ENCODE data around the gene NACC2. TPM values are rescaled to one million over a fixed set of nuclear protein-coding genes. Genes with fewer than 3 reads are reported as not detected.

The NACC2 gene
- total and polyA plus RNA-seq, 2 experiments from 2014 or later, result 11.0 to 13.0 TPM

GRCh38 chr9:135963338-135963737 lies 131.8 kb downstream of the NACC2 start:
- Histone ChIP-seq H3K27me3 (no peaks in the 10 kb centered on the region), H4K20me1 (ENCODE audit: insufficient read depth, poor library complexity, severe bottlenecking) (peaks cover 7% of the 10 kb centered on the region), H3K79me2 (peaks cover 25% of the 10 kb centered on the region), H3K9me2 (replicated peaks; ENCODE audit: insufficient read depth) (no peaks in the 10 kb centered on the region), H3K27ac (no peak overlapping the region), H3K9me3 (ENCODE audit: low read depth) (no peaks in the 10 kb centered on the region), H3K4me2 (no peak overlapping the region), H3K36me3 (replicated peaks; ENCODE audit: insufficient read depth, low read depth) (no peaks in the 10 kb centered on the region), H3K4me3 (no peak overlapping the region), H3K4me1 (ENCODE audit: insufficient read depth) (peaks cover 15% of the 10 kb centered on the region), H2AFZ (no peak overlapping the region)
- DNase-seq (ENCODE audit: low spot score), result no peak
- TF ChIP-seq CTCF (IDR thresholded peaks at IDR 0.05; ENCODE audit: poor library complexity), result no peak
- no peak for TF ChIP-seq EZH2 (IDR thresholded peaks at IDR 0.05; ENCODE audit: borderline replicate concordance)
- TF ChIP-seq EZH2phosphoT487 (IDR thresholded peaks at IDR 0.05; ENCODE audit: low read depth, severe bottlenecking, unreplicated experiment), result no peak
- WGBS (ENCODE audit: low lambda C conversion rate, missing lambda C conversion rate), result 91% methylated on average over 8 of the region's 8 CpGs

GRCh38 chr9:135962696-135963307 lies 132.3 kb downstream of the NACC2 start:
- H3K4me2 ChIP-seq, result no peak overlapping the region

GRCh38 chr9:135961811-135962695 lies 133.0 kb downstream of the NACC2 start:
- Histone ChIP-seq H3K9me3 (ENCODE audit: low read depth) (no peaks in the 10 kb centered on the region), H3K27ac (no peak overlapping the region), H3K36me3 (replicated peaks; ENCODE audit: insufficient read depth, low read depth) (no peaks in the 10 kb centered on the region), H4K20me1 (ENCODE audit: insufficient read depth, poor library complexity, severe bottlenecking) (peaks cover 7% of the 10 kb centered on the region), H3K4me3 (no peak overlapping the region), H3K9me2 (replicated peaks; ENCODE audit: insufficient read depth) (no peaks in the 10 kb centered on the region), H3K79me2 (peaks cover 38% of the 10 kb centered on the region), H2AFZ (peak overlapping the region; percentile 26), H3K4me2 (peak overlapping the region; percentile 72), H3K27me3 (no peaks in the 10 kb centered on the region), H3K4me1 (ENCODE audit: insufficient read depth) (peaks cover 13% of the 10 kb centered on the region)
- WGBS (ENCODE audit: low lambda C conversion rate, missing lambda C conversion rate), result 54% methylated on average over 15 of the region's 15 CpGs
- TF ChIP-seq EZH2phosphoT487 (IDR thresholded peaks at IDR 0.05; ENCODE audit: low read depth, severe bottlenecking, unreplicated experiment), result no peak
- no peak for TF ChIP-seq CTCF (IDR thresholded peaks at IDR 0.05; ENCODE audit: poor library complexity)
- no peak for TF ChIP-seq EZH2 (IDR thresholded peaks at IDR 0.05; ENCODE audit: borderline replicate concordance)
- no peak for DNase-seq (ENCODE audit: low spot score)

More at GRCh38 chr9:135962696-135963307, 132.3 kb downstream of the NACC2 start:
- Histone ChIP-seq H3K9me3 (ENCODE audit: low read depth) (no peaks in the 10 kb centered on the region), H3K27me3 (no peaks in the 10 kb centered on the region), H3K36me3 (replicated peaks; ENCODE audit: insufficient read depth, low read depth) (no peaks in the 10 kb centered on the region), H3K79me2 (peaks cover 30% of the 10 kb centered on the region), H3K9me2 (replicated peaks; ENCODE audit: insufficient read depth) (no peaks in the 10 kb centered on the region), H3K4me1 (ENCODE audit: insufficient read depth) (peaks cover 15% of the 10 kb centered on the region), H3K4me3 (no peak overlapping the region), H4K20me1 (ENCODE audit: insufficient read depth, poor library complexity, severe bottlenecking) (peaks cover 7% of the 10 kb centered on the region), H2AFZ (no peak overlapping the region), H3K27ac (no peak overlapping the region)
- 76% methylated on average over 11 of the region's 11 CpGs for WGBS (ENCODE audit: low lambda C conversion rate, missing lambda C conversion rate)
- DNase-seq (ENCODE audit: low spot score), result no peak
- TF ChIP-seq EZH2phosphoT487 (IDR thresholded peaks at IDR 0.05; ENCODE audit: low read depth, severe bottlenecking, unreplicated experiment) (no peak), EZH2 (IDR thresholded peaks at IDR 0.05; ENCODE audit: borderline replicate concordance) (no peak), CTCF (IDR thresholded peaks at IDR 0.05; ENCODE audit: poor library complexity) (no peak)

Measured in hepatocyte (in vitro differentiated cells).